ENCODE results near the gene CTTN. TPM values are rescaled to one million over a fixed set of nuclear protein-coding genes. Genes with fewer than 3 reads are reported as not detected.

Gene CTTN
- total RNA-seq, 4 donors from 2014 or later, result 253 to 417 (median 342) TPM

DNA sequence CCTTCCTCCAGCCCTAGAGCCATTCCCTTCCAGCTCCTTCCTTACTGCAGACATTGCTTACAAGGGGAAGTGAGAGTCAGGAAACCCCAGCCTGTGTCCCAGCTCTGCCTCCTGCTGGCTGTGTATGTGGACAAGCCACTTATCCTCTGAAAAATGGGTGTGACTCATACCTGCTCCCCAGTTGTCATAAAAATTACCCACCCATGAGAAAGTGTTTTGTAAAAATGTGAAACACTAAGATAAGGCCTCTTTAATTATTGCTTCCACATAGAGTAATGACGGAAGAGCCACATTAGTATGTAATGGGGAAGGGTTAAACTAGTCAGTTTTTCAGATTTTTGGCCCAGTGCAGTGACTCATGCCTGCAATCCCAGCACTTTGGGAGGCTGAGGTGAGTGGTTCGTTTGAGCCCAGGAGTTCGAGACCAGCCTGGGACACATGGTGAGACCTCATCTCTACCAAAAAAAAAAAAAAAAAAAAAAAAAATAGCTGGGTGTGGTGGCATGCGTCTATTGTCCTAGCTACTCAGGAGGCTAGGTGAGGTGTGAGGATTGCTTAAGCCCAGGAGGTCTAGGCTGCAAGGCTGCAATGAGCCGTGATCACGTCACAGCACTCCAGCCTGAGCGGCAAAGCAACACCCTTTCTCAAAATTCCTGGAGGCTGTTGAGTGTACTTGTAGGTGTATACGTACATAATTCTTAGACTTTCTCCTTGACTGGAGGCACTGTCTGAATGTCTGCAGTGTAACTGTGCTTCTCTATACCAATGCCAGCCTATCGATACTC is 84.9 kb downstream of the CTTN start:
- Histone ChIP-seq H3K4me3 (no peak overlapping the region), H3K27me3 (no peaks in the 10 kb centered on the region), H3K27ac (no peak overlapping the region), H3K36me3 (no peaks in the 10 kb centered on the region), H3K9me3 (no peaks in the 10 kb centered on the region), H3K4me1 (peaks cover 0 to 7% (median 3%) of the 10 kb centered on the region in 4 donors)
- peak in 1 of 2 donors; percentile 14 for DNase-seq (ENCODE audit: low spot score in 2 of 2)
- TF ChIP-seq EP300 (IDR thresholded peaks at IDR 0.05), result no peak
- TF ChIP-seq, protein P1, sequence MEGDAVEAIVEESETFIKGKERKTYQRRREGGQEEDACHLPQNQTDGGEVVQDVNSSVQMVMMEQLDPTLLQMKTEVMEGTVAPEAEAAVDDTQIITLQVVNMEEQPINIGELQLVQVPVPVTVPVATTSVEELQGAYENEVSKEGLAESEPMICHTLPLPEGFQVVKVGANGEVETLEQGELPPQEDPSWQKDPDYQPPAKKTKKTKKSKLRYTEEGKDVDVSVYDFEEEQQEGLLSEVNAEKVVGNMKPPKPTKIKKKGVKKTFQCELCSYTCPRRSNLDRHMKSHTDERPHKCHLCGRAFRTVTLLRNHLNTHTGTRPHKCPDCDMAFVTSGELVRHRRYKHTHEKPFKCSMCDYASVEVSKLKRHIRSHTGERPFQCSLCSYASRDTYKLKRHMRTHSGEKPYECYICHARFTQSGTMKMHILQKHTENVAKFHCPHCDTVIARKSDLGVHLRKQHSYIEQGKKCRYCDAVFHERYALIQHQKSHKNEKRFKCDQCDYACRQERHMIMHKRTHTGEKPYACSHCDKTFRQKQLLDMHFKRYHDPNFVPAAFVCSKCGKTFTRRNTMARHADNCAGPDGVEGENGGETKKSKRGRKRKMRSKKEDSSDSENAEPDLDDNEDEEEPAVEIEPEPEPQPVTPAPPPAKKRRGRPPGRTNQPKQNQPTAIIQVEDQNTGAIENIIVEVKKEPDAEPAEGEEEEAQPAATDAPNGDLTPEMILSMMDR (IDR thresholded peaks at IDR 0.05), result peak in 3 of 5 experiments; percentile 9 to 18 (median 10)
- WGBS, 2 donors, result 89 to 92% methylated on average over 9 of the region's 9 CpGs

DNA sequence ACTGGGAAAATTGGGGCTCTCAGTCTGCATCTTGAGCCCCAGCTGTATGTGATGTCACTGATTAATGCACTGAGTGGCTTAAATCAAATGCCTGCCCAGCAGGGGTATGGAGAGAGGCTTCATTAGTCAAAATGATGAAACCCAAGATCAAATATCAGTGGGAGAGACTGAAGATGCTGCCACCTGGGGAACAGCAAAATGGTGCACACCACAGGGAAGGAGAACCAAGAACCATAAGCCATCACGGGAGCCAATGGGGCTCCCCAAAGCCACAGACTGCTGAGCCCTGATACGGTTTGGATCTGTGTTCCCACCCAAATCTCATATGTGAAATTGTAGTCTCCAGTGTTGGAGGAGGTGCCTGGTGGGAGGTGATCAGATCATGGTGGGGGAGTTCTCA is 85.6 kb downstream of the CTTN start:
- H3K27ac ChIP-seq, result no peak overlapping the region
- WGBS, 2 donors, result 85 to 87% methylated on average over 2 of the region's 2 CpGs
- H3K4me3 ChIP-seq, result no peak overlapping the region
- peaks cover 0 to 7% (median 3%) of the 10 kb centered on the region in 4 donors for H3K4me1 ChIP-seq
- H3K27me3 ChIP-seq, result no peaks in the 10 kb centered on the region
- TF ChIP-seq, protein P1 (IDR thresholded peaks at IDR 0.05), result no peak
- TF ChIP-seq POLR2A (IDR thresholded peaks at IDR 0.05) (no peak), EP300 (IDR thresholded peaks at IDR 0.05) (no peak)
- no peaks in the 10 kb centered on the region for H3K9me3 ChIP-seq
- DNase-seq (ENCODE audit: low spot score in 2 of 2), result no peak
- H3K36me3 ChIP-seq, result no peaks in the 10 kb centered on the region

DNA sequence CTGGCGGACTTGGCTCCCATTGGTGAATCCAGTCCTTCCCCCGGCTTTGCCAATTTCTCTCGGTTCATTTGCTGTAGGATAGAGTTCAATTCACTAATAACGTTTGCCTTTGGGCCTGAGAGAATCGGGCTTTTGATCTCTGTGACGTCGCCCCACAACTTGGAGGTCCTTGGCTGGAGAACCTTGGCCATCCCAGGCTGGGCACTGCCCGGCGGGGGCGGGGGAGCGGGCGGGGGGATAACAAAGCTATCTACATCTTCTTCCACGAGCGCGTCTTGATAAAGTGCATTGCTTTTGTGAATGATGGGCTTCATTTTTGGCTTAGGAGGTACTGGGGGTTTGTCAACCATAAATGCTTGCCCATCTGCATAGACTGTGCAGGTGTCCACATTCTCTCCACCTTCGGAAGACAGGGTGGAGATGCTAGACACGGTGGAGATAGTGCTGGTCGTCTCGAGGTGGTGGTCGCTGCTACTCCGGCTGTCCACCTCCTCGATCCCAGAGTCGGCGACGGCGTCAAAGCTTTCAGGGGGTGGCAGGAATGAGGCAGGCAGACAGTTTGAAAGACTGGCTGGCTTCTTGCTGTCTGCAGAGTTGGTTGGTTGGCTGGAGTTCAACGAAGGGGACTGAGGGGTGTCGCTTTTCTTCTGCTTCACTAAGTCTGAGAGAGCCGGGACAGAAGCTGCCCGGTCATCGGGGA is 87.1 kb downstream of the CTTN start:
- H3K9me3 ChIP-seq, result peaks cover 0 to 9% (median 0%) of the 10 kb centered on the region in 4 donors
- no peak overlapping the region for H3K4me3 ChIP-seq
- H3K4me1 ChIP-seq, result peaks cover 0 to 7% (median 3%) of the 10 kb centered on the region in 4 donors
- WGBS, 2 donors, result 89 to 92% methylated on average over 31 of the region's 31 CpGs
- H3K27ac ChIP-seq, result no peak overlapping the region
- TF ChIP-seq, protein P1 (IDR thresholded peaks at IDR 0.05), result no peak
- TF ChIP-seq POLR2A (IDR thresholded peaks at IDR 0.05) (no peak), EP300 (IDR thresholded peaks at IDR 0.05) (no peak)
- peaks cover 0 to 5% (median 0%) of the 10 kb centered on the region in 3 donors for H3K36me3 ChIP-seq
- no peak for DNase-seq (ENCODE audit: low spot score in 2 of 2)
- no peaks in the 10 kb centered on the region for H3K27me3 ChIP-seq

DNA sequence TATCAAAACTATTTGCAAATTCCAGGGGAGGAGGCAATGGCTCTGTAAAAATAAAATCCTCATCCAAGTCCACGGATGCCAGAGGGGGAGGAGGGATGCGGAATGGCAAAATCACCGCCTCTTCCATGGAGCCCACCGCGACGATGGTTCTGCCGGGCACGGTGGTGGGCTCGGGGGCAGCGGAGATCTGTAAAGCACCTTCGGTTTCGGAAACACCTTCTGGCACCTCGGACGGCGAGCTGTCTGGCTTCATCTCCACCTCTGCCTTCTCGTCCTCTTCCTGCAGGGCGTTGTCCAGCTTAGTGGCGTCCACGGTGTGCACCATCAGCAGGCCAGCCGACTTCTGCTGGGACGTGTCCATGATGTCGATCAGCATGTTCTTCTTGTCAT is 87.7 kb downstream of the CTTN start:
- Histone ChIP-seq H3K27me3 (no peaks in the 10 kb centered on the region), H3K4me3 (no peak overlapping the region), H3K36me3 (peaks cover 0 to 6% (median 0%) of the 10 kb centered on the region in 3 donors), H3K9me3 (peaks cover 0 to 14% (median 2%) of the 10 kb centered on the region in 4 donors), H3K4me1 (peaks cover 0 to 7% (median 3%) of the 10 kb centered on the region in 4 donors), H3K27ac (no peak overlapping the region)
- DNase-seq (ENCODE audit: low spot score in 2 of 2), result no peak
- TF ChIP-seq, protein P1 (IDR thresholded peaks at IDR 0.05), result no peak
- no peak for TF ChIP-seq POLR2A (IDR thresholded peaks at IDR 0.05)
- 93 to 94% methylated on average over 22 of the region's 22 CpGs for WGBS, 2 donors

Other genes starting within 250 kb of the CTTN start
- 10 to 100 TPM; 23.9 to 34.5 (median 25.1) TPM for gene FADD, start 195.2 kb upstream of the CTTN start, total RNA-seq
- 10 to 100 TPM; 43.7 to 82.8 (median 69.3) TPM for gene PPFIA1, start 127.8 kb upstream of the CTTN start, total RNA-seq

Data from tibial nerve (tissue), 4 donors.